IMR-90 (cell line): ENCODE data around the gene POLR3E. TPM values are rescaled to one million over a fixed set of nuclear protein-coding genes. Genes with fewer than 3 reads are reported as not detected.

Experiments used
- ATAC-seq: fragments of 200-7000 bp; cut with Tn5 transposase; 2 replicates; pipeline ENCODE4 v1.9.1; 2020; ENCODE audit warnings: low read depth, mild to moderate bottlenecking, moderate library complexity
- BruUV-seq: library from RNA; stranded (reverse); fragments of 400-500 nt; replicated peaks from 2 replicates; lab custom pipeline; 2021; lab: Mats Ljungman, UMichigan
- CTCF ChIA-PET: fragments of 300-600 bp; formaldehyde crosslinking; extraction: SDS; loops from one replicate; lab custom pipeline; 2021; ENCODE audit warnings: antibody characterized with exemption; lab: Yijun Ruan, JAX
- POLR2A ChIA-PET: fragments of 300-600 bp; sonication (Branson Sonifier 250); formaldehyde crosslinking; loops from one replicate; lab custom pipeline; 2022; ENCODE audit warnings: antibody characterized with exemption; ENCODE audit not compliant: unreplicated experiment; lab: Charles Lee
- DNase-seq: peaks from one replicate; pipeline ENCODE4 v3.0.0; 2013
- H2AFZ ChIP-seq: replicated peaks from 2 replicates; pipeline ENCODE3; 2013; ENCODE audit warnings: low read length, mild to moderate bottlenecking; ENCODE audit not compliant: poor library complexity
- H2AK5ac ChIP-seq: 2 replicates; pipeline ENCODE4 v1.6.1; 2013; ENCODE audit warnings: low read depth, low read length, inconsistent platforms
- H2AK9ac ChIP-seq: replicated peaks from 2 replicates; pipeline ENCODE3; 2013; ENCODE audit warnings: mild to moderate bottlenecking, low read depth, low read length, moderate library complexity; ENCODE audit not compliant: poor library complexity
- H2BK120ac ChIP-seq: 2 replicates; pipeline ENCODE4 v1.6.1; 2013; ENCODE audit warnings: low read depth, low read length, inconsistent platforms
- H2BK15ac ChIP-seq: 3 replicates; pipeline ENCODE4 v1.6.1; 2013; ENCODE audit warnings: low read depth, low read length, inconsistent platforms
- H2BK20ac ChIP-seq: 2 replicates; pipeline ENCODE4 v1.6.1; 2013; ENCODE audit warnings: low read depth, mild to moderate bottlenecking, inconsistent platforms, low read length, moderate library complexity
- H2BK5ac ChIP-seq: 2 replicates; pipeline ENCODE4 v1.6.1; 2013; ENCODE audit warnings: mild to moderate bottlenecking, low read depth, low read length, inconsistent platforms; ENCODE audit not compliant: poor library complexity, severe bottlenecking
- H3K14ac ChIP-seq: replicated peaks from 2 replicates; pipeline ENCODE4 v1.6.1; 2013; ENCODE audit warnings: low read depth, low read length, inconsistent platforms
- H3K18ac ChIP-seq: 2 replicates; pipeline ENCODE4 v1.6.1; 2013; ENCODE audit warnings: low read depth, low read length, control low read depth
- H3K23ac ChIP-seq: 2 replicates; pipeline ENCODE4 v1.6.1; 2013; ENCODE audit warnings: low read depth, low read length, inconsistent platforms
- H3K27ac ChIP-seq: 2 replicates; pipeline ENCODE4 v1.5.1; 2013; ENCODE audit warnings: mild to moderate bottlenecking, control low read depth, low read length; ENCODE audit not compliant: insufficient read depth
- H3K27me3 ChIP-seq: 2 replicates; pipeline ENCODE4 v1.6.1; 2013; ENCODE audit warnings: low read length; ENCODE audit not compliant: control insufficient read depth, insufficient read depth
- H3K36me3 ChIP-seq: 2 replicates; pipeline ENCODE4 v1.6.1; 2013; ENCODE audit warnings: low read length, mixed read lengths; ENCODE audit not compliant: control insufficient read depth, insufficient read depth
- H3K4ac ChIP-seq: 2 replicates; pipeline ENCODE4 v1.6.1; 2013; ENCODE audit warnings: low read depth, low read length, inconsistent platforms
- H3K4me1 ChIP-seq: 2 replicates; pipeline ENCODE4 v1.6.1; 2013; ENCODE audit warnings: low read length, mixed read lengths; ENCODE audit not compliant: control insufficient read depth, insufficient read depth
- H3K4me2 ChIP-seq: 2 replicates; pipeline ENCODE4 v1.6.1; 2013; ENCODE audit warnings: low read depth, mild to moderate bottlenecking, control low read depth, low read length, moderate library complexity
- H3K4me3 ChIP-seq: 2 replicates; pipeline ENCODE4 v1.5.1; 2013; ENCODE audit warnings: low read depth, mild to moderate bottlenecking, control low read depth, low read length, moderate library complexity; ENCODE audit not compliant: insufficient read depth
- H3K56ac ChIP-seq: 2 replicates; pipeline ENCODE4 v1.6.1; 2013; ENCODE audit warnings: low read length, inconsistent platforms; ENCODE audit not compliant: insufficient read depth; ENCODE audit errors: extremely low read depth
- H3K79me1 ChIP-seq, 2 experiments: 2 replicates each; pipeline ENCODE4 v1.6.1; 2013; ENCODE audit warnings: low read length in 2 of 2, inconsistent platforms in 1 of 2, low read depth in 1 of 2
- H3K9ac ChIP-seq: 2 replicates; pipeline ENCODE4 v1.6.1; 2013; ENCODE audit warnings: low read depth, low read length, control low read depth
- H3K9me1 ChIP-seq: 2 replicates; pipeline ENCODE4 v1.6.1; 2013; ENCODE audit warnings: low read length, inconsistent platforms; ENCODE audit not compliant: insufficient read depth
- H3K9me3 ChIP-seq: 2 replicates; pipeline ENCODE4 v1.6.1; 2013; ENCODE audit warnings: low read length; ENCODE audit not compliant: control insufficient read depth, insufficient read depth
- H4K20me1 ChIP-seq: 2 replicates; pipeline ENCODE4 v1.6.1; 2013; ENCODE audit warnings: low read length, inconsistent platforms; ENCODE audit not compliant: insufficient read depth
- H4K5ac ChIP-seq: 2 replicates; pipeline ENCODE4 v1.6.1; 2013; ENCODE audit warnings: mild to moderate bottlenecking, low read depth, low read length, control low read depth
- H4K8ac ChIP-seq, 2 experiments: 2 replicates each; pipeline ENCODE4 v1.6.1; 2013; ENCODE audit warnings: low read depth in 2 of 2, low read length in 2 of 2, control low read depth in 1 of 2, inconsistent platforms in 1 of 2
- H4K91ac ChIP-seq: 2 replicates; pipeline ENCODE4 v1.6.1; 2013; ENCODE audit warnings: low read depth, low read length, inconsistent platforms; ENCODE audit not compliant: insufficient read depth
- BHLHE40 ChIP-seq: fragments of 150-350 bp; IDR thresholded peaks from 2 replicates; pipeline ENCODE4 v1.6.1; 2016; ENCODE audit warnings: mild to moderate bottlenecking, low read depth, low read length
- CEBPB ChIP-seq: IDR thresholded peaks from 2 replicates; pipeline ENCODE4 v1.6.1; 2012; ENCODE audit warnings: low read depth, low read length, improper control_type of control experiment
- CHD1 ChIP-seq: IDR thresholded peaks from 2 replicates; pipeline ENCODE4 v1.6.1; 2012; ENCODE audit warnings: low read depth, low read length, improper control_type of control experiment
- FOS ChIP-seq: fragments of 150-350 bp; IDR thresholded peaks from 2 replicates; pipeline ENCODE4 v1.6.1; 2016; ENCODE audit warnings: low read depth, low read length
- MAFK ChIP-seq: IDR thresholded peaks from 2 replicates; pipeline ENCODE4 v1.6.1; 2012; ENCODE audit warnings: low read depth, low read length, improper control_type of control experiment
- MAZ ChIP-seq: IDR thresholded peaks from 2 replicates; pipeline ENCODE4 v1.6.1; 2012; ENCODE audit warnings: low read depth, mild to moderate bottlenecking, low read length, improper control_type of control experiment, moderate library complexity, borderline replicate concordance
- MXI1 ChIP-seq: IDR thresholded peaks from 2 replicates; pipeline ENCODE4 v1.6.1; 2012; ENCODE audit warnings: low read depth, mild to moderate bottlenecking, low read length, moderate library complexity, borderline replicate concordance
- NFE2L2 ChIP-seq: fragments of 150-350 bp; IDR thresholded peaks from 2 replicates; pipeline ENCODE4 v1.6.1; 2016; ENCODE audit warnings: low read depth, mild to moderate bottlenecking, low read length
- POLR2A ChIP-seq: IDR thresholded peaks from 2 replicates; pipeline ENCODE4 v1.6.1; 2012; ENCODE audit warnings: mild to moderate bottlenecking, low read depth, low read length
- RAD21 ChIP-seq: IDR thresholded peaks from 2 replicates; pipeline ENCODE4 v1.6.1; 2012; ENCODE audit warnings: low read length, improper control_type of control experiment
- RCOR1 ChIP-seq: IDR thresholded peaks from 2 replicates; pipeline ENCODE4 v1.6.1; 2012; ENCODE audit warnings: mild to moderate bottlenecking, low read length, improper control_type of control experiment; ENCODE audit not compliant: insufficient replicate concordance
- RFX5 ChIP-seq: IDR thresholded peaks from 2 replicates; pipeline ENCODE4 v1.8.0; 2012; ENCODE audit warnings: low read depth, mild to moderate bottlenecking, low read length, moderate library complexity
- SMC3 ChIP-seq: fragments of 150-350 bp; IDR thresholded peaks from 2 replicates; pipeline ENCODE4 v1.6.1; 2016; ENCODE audit warnings: low read depth, mild to moderate bottlenecking, antibody characterized with exemption, low read length, moderate library complexity
- USF2 ChIP-seq: fragments of 150-350 bp; IDR thresholded peaks from 2 replicates; pipeline ENCODE4 v1.6.1; 2017; ENCODE audit warnings: mild to moderate bottlenecking, antibody characterized with exemption, low read length, low read depth
- WGBS, 2 experiments: methylation state at CpG; one replicate each; pipeline versions ENCODE4 v1.1.5 to v1.1.7; 2013; ENCODE audit warnings: missing lambda C conversion rate in 2 of 2; ENCODE audit not compliant: insufficient read length in 1 of 2; ENCODE audit errors: extremely low coverage in 2 of 2; 5-methylcytosine and 5-hydroxymethylcytosine counted together
- dilution Hi-C: fragments of 300-500 bp; cut with HindIII; formaldehyde crosslinking; loops from one replicate; pipeline ENCODE4 v1.14.3; 2018; ENCODE audit warnings: low sequenced_read_pairs; ENCODE audit not compliant: unreplicated experiment
- in situ Hi-C: fragments of 300-500 bp; cut with MboI; formaldehyde crosslinking; loops from 3 replicates; pipeline ENCODE4 v1.14.3; 2019; ENCODE audit warnings: low sequenced_read_pairs, inconsistent platforms, mixed read lengths
- intact Hi-C: fragments of 100-400 bp; cut with micrococcal nuclease; formaldehyde crosslinking; loops from 2 replicates; pipeline ENCODE4 v1.10.0; 2022
- polyA plus RNA-seq, 3 experiments: library from polyadenylated mRNA; depleted of rRNA; stranded (reverse); fragments of >200 nt; gene quantifications; 2 replicates each; pipeline ENCODE4 v1.2.3, GENCODE V29; 2012; ENCODE audit warnings: low replicate concordance in 1 of 3
- total RNA-seq: library from RNA; depleted of rRNA; stranded (reverse); fragments of >200 nt; gene quantifications from 2 replicates; pipeline ENCODE4 v1.2.3, GENCODE V29; 2012
- TF ChIP-seq, protein P1 (sequence below): fragments of 150-350 bp; IDR thresholded peaks from 2 replicates; pipeline ENCODE4 v1.6.1; 2016; ENCODE audit warnings: low read depth, mild to moderate bottlenecking, low read length, moderate library complexity, borderline replicate concordance
- TF ChIP-seq, protein P2 (sequence below): conservative IDR thresholded peaks from 2 replicates; pipeline ENCODE4 v1.5.1; 2012; ENCODE audit warnings: mild to moderate bottlenecking, low read depth, low read length, improper control_type of control experiment

POLR3E gene
- total and polyA plus RNA-seq, 2 of the 4 experiments (the other 2 are of a cell fraction), result 19.9 to 46.0 TPM

DNA sequence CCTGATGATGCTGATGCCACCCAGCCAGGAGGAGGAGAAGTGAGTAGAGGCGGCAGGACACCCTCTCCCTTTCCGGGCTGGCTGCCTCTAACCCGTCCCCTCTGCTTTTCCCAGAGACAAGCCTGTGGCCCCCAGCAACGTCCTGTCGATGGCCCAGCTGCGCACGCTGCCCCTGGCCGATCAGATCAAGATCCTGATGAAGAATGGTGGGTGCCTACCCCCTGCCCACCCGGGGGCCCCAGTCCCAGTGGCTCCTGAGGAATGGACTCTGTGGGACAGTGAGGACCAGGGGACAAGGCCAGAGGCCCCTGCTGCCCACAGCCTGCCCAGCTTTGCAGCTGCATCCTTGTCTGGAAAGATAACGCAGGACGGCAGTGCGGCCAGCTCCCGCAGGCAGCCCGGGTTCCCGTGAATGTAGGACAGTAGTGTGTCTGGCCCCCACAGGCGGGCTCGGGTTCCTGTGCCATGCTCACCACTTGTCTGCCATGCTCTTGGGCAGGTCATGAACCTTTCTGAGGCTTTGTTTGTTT, 19.9 kb downstream of the POLR3E start:
- Histone ChIP-seq H4K8ac (no peak overlapping the region), H4K20me1 (peaks cover 15% of the 10 kb centered on the region), H3K9me1 (no peaks in the 10 kb centered on the region), H2AFZ (no peak overlapping the region), H2BK20ac (no peak overlapping the region), H4K91ac (no peak overlapping the region), H4K5ac (no peak overlapping the region), H3K79me1 (peaks cover 0 to 13% of the 10 kb centered on the region in 2 experiments; a peak in 2 of 4 replicates), H3K14ac (no peak overlapping the region), H2BK120ac (no peak overlapping the region), H3K36me3 (peaks cover 48% of the 10 kb centered on the region), H3K27me3 (no peaks in the 10 kb centered on the region), H3K9ac (no peak overlapping the region), H3K23ac (no peak overlapping the region), H2BK5ac (no peak overlapping the region), H3K9me3 (no peaks in the 10 kb centered on the region), H2AK9ac (no peak overlapping the region), H3K4me2 (no peak overlapping the region), H3K4ac (no peak overlapping the region), H3K4me3 (no peak overlapping the region), H3K4me1 (no peaks in the 10 kb centered on the region), H2AK5ac (no peak overlapping the region), H2BK15ac (no peak overlapping the region), H3K18ac (no peak overlapping the region), H3K27ac (no peak overlapping the region), H3K56ac (no peak overlapping the region)
- no peak for ATAC-seq
- in situ Hi-C loops (no loop called here), intact Hi-C loops (no loop called here), dilution Hi-C loops (no loop called here)
- TF ChIP-seq SMC3 (no peak), MAZ (no peak), CEBPB (no peak), USF2 (no peak), MAFK (no peak), MXI1 (no peak), RFX5 (no peak), BHLHE40 (no peak), FOS (no peak), CHD1 (no peak), RAD21 (no peak), RCOR1 (no peak), NFE2L2 (no peak), POLR2A (no peak)
- TF ChIP-seq, protein P1, sequence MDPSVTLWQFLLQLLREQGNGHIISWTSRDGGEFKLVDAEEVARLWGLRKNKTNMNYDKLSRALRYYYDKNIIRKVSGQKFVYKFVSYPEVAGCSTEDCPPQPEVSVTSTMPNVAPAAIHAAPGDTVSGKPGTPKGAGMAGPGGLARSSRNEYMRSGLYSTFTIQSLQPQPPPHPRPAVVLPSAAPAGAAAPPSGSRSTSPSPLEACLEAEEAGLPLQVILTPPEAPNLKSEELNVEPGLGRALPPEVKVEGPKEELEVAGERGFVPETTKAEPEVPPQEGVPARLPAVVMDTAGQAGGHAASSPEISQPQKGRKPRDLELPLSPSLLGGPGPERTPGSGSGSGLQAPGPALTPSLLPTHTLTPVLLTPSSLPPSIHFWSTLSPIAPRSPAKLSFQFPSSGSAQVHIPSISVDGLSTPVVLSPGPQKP, result no peak
- TF ChIP-seq, protein P2, sequence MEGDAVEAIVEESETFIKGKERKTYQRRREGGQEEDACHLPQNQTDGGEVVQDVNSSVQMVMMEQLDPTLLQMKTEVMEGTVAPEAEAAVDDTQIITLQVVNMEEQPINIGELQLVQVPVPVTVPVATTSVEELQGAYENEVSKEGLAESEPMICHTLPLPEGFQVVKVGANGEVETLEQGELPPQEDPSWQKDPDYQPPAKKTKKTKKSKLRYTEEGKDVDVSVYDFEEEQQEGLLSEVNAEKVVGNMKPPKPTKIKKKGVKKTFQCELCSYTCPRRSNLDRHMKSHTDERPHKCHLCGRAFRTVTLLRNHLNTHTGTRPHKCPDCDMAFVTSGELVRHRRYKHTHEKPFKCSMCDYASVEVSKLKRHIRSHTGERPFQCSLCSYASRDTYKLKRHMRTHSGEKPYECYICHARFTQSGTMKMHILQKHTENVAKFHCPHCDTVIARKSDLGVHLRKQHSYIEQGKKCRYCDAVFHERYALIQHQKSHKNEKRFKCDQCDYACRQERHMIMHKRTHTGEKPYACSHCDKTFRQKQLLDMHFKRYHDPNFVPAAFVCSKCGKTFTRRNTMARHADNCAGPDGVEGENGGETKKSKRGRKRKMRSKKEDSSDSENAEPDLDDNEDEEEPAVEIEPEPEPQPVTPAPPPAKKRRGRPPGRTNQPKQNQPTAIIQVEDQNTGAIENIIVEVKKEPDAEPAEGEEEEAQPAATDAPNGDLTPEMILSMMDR, result no peak
- 80% methylated on average over 14 of the region's 17 CpGs; no CpG with 5 or more reads in 1 of the 2 experiments for WGBS, 2 experiments
- DNase-seq, result no peak
- ChIA-PET CTCF (no interaction called here), POLR2A (no interaction called here)
- BruUV-seq, result no TSS peak
